Muscle layer of colon (tissue), 2 donors: ENCODE measurements around the gene GRIA4.

Experiments
- H3K27ac ChIP-seq: one replicate; pipeline ENCODE4 v1.7.0; 2013; ENCODE audit warnings: low read depth, mild to moderate bottlenecking, low read length, moderate library complexity
- H3K27me3 ChIP-seq, 2 donors: one replicate each; pipeline ENCODE4 v1.7.0; 2013; ENCODE audit warnings: low read length in 2 of 2, mild to moderate bottlenecking in 2 of 2; ENCODE audit not compliant: insufficient read depth in 2 of 2, control insufficient read depth in 1 of 2
- H3K36me3 ChIP-seq: one replicate; pipeline ENCODE4 v1.7.0; 2013; ENCODE audit warnings: mild to moderate bottlenecking, low read length; ENCODE audit not compliant: insufficient read depth
- H3K4me1 ChIP-seq: one replicate; pipeline ENCODE4 v1.7.0; 2013; ENCODE audit warnings: mild to moderate bottlenecking, low read length; ENCODE audit not compliant: insufficient read depth
- H3K4me3 ChIP-seq, 2 donors: one replicate each; pipeline ENCODE4 v1.7.0; 2013; ENCODE audit warnings: low read length in 2 of 2, low read depth in 1 of 2, mild to moderate bottlenecking in 1 of 2, moderate library complexity in 1 of 2
- H3K9ac ChIP-seq: one replicate; pipeline ENCODE4 v1.7.0; 2013; ENCODE audit warnings: low read length
- H3K9me3 ChIP-seq: one replicate; pipeline ENCODE4 v1.7.0; 2013; ENCODE audit warnings: mild to moderate bottlenecking, low read length
- donor health status: abdominal sarcoma.
- donor health status: Adenocarcinoma of cecum.

Gene GRIA4

DNA sequence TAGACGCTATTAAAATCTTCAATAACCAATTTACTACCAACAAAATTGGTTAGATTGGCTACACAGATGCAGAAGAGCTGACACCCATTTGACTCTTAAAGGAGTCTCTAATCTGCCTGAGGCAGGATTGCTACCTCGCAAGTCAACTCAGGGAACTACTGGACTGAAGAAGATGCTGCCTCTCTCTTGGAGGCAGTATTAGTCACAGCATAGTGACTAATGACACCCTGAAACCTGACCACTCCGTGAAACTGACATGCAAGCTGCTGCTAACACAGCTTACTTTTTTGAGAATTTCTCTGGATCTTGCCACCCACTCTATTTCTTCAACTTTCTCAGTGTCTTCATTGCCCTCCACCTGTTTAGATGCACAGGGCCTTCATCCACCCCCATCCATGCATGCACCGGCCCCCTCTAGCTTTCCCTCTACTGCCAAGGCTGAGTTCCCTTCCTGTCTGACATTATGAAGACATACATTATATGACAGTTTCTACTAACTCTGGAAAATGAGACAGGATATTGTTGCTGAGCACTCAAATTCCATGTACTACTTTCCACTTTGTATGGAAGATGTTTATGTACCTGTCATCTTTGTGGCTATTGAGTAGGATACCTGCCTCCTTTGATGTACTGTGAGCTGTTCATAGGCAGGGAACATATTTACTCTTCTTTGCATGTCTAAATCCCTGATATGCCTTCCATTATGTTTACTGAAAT lies 229.0 kb downstream of the GRIA4 start:
- H3K27ac ChIP-seq = no peak overlapping the region
- H3K9me3 ChIP-seq = no peaks in the 10 kb centered on the region
- no peaks in the 10 kb centered on the region for H3K27me3 ChIP-seq
- H3K4me1 ChIP-seq = no peaks in the 10 kb centered on the region
- no peak overlapping the region for H3K4me3 ChIP-seq
- no peaks in the 10 kb centered on the region for H3K36me3 ChIP-seq
- no peak overlapping the region for H3K9ac ChIP-seq

DNA sequence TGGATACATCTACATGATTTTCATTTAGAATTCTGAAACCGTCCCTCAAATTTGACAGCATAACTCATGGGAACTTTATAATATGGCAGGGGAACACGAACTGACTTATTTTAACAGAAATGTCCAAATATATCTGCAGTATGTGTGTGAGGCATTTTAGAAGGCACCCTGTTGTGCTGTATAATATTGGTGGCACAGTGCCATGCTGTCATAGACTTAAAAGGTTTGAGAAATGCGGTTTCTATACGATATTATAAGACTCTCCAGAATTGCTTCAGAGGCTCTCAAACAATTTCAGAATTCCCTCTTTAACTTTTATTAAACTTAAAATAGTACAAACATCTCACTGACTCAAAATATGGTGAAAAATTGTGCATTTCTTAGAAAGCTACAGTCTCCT lies 230.5 kb downstream of the GRIA4 start:
- no peak overlapping the region for H3K4me3 ChIP-seq
- no peaks in the 10 kb centered on the region for H3K27me3 ChIP-seq
- no peak overlapping the region for H3K27ac ChIP-seq
- H3K36me3 ChIP-seq = no peaks in the 10 kb centered on the region
- no peaks in the 10 kb centered on the region for H3K4me1 ChIP-seq
- H3K9me3 ChIP-seq = no peaks in the 10 kb centered on the region
- H3K9ac ChIP-seq = no peak overlapping the region

DNA sequence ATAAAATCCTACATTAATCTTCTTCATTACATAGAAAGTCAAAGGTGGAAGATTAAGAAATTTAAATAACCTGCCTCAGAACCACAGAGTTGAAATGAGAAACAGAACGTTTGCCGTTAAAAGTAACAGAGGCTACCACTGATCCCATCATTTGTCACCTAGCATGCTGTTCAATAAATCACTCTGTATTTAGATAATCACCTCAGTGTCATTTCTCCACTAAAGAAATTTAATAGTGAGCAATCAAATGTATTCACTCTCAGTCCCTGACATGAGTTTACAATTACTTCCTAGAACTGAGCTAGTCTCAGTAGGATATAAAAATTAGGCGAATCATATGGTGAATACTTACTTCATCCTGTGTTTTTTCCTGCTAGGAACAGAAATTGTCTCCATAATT lies 242.5 kb downstream of the GRIA4 start:
- H3K9ac ChIP-seq = no peak overlapping the region
- H3K27ac ChIP-seq = no peak overlapping the region
- no peaks in the 10 kb centered on the region for H3K36me3 ChIP-seq
- no peaks in the 10 kb centered on the region for H3K9me3 ChIP-seq
- no peak overlapping the region for H3K4me3 ChIP-seq
- no peaks in the 10 kb centered on the region for H3K27me3 ChIP-seq
- no peaks in the 10 kb centered on the region for H3K4me1 ChIP-seq

DNA sequence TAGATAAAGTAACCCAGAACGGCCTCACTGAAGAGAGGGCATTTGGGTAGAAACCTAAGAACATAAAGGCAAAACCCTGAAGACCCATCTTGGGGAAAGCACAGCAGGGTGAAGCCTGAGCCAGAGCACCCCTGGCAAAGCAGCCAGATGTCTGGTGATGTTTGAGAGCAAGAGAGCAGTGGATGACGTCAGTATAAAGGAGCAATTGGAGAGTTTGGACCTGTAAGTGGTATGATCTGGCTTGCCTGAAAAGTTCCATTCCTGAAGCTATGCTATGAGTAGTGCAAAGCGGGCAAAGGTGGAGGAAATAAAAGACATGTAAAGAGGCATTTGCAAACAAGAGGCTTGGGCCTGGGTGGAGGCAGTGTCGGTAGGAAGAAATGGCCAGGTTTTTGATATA lies 244.4 kb downstream of the GRIA4 start:
- H3K9me3 ChIP-seq = no peaks in the 10 kb centered on the region
- H3K27ac ChIP-seq = no peak overlapping the region
- H3K27me3 ChIP-seq = no peaks in the 10 kb centered on the region
- H3K9ac ChIP-seq = no peak overlapping the region
- H3K4me3 ChIP-seq = no peak overlapping the region
- H3K4me1 ChIP-seq = no peaks in the 10 kb centered on the region
- no peaks in the 10 kb centered on the region for H3K36me3 ChIP-seq

DNA sequence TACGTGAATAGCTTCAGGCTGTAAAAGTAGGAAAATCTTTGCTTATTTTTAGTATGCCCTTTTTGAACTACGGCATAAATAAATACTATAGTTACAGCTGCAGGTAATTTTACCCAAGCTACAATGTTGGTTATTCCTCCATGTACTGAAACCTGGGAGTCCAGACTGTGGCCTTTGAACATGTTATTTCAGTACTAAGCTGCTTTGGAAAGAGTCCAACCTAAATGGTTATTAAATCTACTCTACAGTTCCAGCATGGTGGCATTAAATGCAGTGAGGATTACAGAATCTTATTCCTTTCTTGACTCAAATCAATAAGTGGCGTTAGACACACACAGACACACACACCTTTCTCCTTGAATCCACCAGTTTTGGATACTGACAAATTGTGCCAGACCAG lies 247.1 kb downstream of the GRIA4 start:
- Histone ChIP-seq H3K36me3 (no peaks in the 10 kb centered on the region), H3K4me1 (no peaks in the 10 kb centered on the region), H3K9ac (no peak overlapping the region), H3K9me3 (no peaks in the 10 kb centered on the region), H3K4me3 (no peak overlapping the region), H3K27ac (no peak overlapping the region), H3K27me3 (no peaks in the 10 kb centered on the region)

DNA sequence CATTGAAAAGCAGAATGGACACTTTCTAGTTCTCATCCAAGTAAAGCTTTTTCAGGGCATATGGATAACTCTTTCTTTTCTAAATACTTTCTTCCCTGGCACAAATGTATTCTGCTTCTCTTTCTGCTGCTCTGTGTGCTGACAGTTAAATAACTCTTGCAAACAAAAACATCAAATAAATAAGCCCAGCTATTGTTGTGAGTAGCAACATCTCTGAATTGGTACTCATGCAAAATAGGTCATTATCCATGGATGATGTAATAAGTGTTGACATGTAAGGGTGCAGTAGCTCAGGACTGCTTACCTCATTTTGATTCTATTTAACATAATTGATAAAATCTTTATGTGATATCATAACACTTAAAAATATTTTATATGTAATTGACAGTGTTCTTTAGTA lies 247.9 kb downstream of the GRIA4 start:
- no peaks in the 10 kb centered on the region for H3K36me3 ChIP-seq
- no peak overlapping the region for H3K4me3 ChIP-seq
- no peaks in the 10 kb centered on the region for H3K27me3 ChIP-seq
- no peak overlapping the region for H3K9ac ChIP-seq
- no peaks in the 10 kb centered on the region for H3K9me3 ChIP-seq
- no peaks in the 10 kb centered on the region for H3K4me1 ChIP-seq
- H3K27ac ChIP-seq = no peak overlapping the region

DNA sequence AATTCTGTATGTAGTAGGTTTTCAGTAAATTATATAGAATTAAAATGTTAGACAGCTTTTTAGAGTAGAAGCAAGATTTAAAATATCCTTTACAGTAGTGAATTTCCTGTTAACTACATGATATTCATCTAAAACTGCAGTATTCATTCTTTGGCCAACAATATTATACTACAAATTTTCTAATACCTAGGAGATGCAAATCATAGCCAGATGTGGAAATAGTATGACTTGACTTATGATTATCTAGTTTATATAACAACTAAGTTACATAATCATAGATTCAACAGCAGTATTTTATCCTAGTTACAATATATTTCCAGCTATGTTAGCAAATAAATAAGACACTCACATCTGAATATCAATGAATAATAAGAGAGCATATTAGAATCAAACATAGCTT lies 249.0 kb downstream of the GRIA4 start:
- H3K27ac ChIP-seq = no peak overlapping the region
- H3K9me3 ChIP-seq = no peaks in the 10 kb centered on the region
- H3K4me1 ChIP-seq = no peaks in the 10 kb centered on the region

DNA sequence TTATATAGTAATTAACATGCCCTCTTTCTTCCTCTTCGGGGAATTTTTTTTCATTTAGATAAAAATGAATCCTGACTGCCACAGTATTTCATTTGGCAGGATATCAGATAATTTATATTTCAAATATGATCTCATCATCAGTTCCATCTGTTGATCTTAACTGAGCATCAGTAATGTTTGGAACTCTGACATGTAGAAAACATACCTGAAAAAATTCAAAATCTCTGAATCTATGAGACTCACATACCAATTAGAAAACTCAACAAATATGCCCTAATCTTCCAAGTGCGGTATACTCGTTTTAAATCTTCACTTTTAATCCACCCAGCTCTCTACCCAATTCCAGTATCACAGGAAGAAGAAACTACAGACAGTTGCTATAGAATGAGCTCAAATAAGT lies 250.2 kb downstream of the GRIA4 start:
- Histone ChIP-seq H3K4me1 (no peaks in the 10 kb centered on the region), H3K36me3 (no peaks in the 10 kb centered on the region), H3K27me3 (no peaks in the 10 kb centered on the region), H3K9ac (no peak overlapping the region), H3K4me3 (no peak overlapping the region), H3K27ac (no peak overlapping the region), H3K9me3 (no peaks in the 10 kb centered on the region)

More for the DNA sequence above, 249.0 kb downstream of the GRIA4 start:
- no peak overlapping the region for H3K4me3 ChIP-seq
- no peaks in the 10 kb centered on the region for H3K27me3 ChIP-seq
- H3K9ac ChIP-seq = no peak overlapping the region
- H3K36me3 ChIP-seq = no peaks in the 10 kb centered on the region

DNA sequence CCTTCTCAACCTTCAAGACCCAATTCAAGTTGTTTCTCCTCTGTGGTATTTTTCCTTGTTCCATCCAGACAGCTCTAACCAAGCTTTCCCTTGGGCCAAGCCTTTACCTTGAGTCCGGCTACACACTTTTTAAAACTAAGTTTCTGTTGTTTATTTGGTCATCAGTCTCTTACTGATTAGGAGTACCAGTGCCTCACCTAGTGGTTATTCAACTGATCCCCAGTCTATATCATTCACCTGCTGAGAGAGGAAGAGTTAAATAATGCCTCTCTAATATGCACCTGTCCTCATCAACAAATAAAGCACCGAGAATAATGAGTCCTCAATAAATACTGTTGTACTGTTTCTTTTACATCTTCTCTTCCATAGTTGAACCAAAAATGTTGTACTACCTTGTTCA lies 251.4 kb downstream of the GRIA4 start:
- Histone ChIP-seq H3K9ac (no peak overlapping the region), H3K4me3 (no peak overlapping the region), H3K27me3 (no peaks in the 10 kb centered on the region), H3K9me3 (no peaks in the 10 kb centered on the region), H3K4me1 (no peaks in the 10 kb centered on the region), H3K36me3 (no peaks in the 10 kb centered on the region), H3K27ac (no peak overlapping the region)

DNA sequence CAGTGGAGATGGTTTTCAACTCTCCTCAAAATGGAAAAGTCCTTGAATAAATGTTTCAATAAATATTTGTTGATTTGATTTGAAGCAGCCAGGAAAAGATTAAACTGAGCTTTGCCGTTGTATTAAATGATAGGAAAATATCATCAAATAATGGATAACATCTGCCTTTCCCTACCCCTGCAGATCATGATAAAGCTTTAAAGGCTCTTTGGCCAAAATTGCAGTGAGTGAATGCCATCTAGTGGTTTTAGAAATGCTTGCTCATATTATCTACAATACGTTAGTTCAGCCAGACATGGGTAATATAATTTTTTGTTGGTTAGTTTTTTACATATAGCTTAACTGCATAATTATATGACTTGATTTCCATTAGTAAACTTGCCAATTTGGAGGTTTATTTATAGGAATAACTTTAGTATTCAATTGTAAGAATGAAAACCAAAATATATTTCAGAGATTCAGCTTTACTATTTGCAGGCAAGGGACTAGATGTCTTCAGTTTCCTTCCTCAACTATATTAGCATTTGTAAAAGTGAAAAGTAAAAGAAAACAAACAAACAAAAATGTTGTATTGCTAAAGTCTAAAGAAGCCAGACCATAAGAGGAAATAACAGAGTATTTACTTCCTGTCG lies 253.0 kb downstream of the GRIA4 start:
- H3K4me1 ChIP-seq = no peaks in the 10 kb centered on the region

DNA sequence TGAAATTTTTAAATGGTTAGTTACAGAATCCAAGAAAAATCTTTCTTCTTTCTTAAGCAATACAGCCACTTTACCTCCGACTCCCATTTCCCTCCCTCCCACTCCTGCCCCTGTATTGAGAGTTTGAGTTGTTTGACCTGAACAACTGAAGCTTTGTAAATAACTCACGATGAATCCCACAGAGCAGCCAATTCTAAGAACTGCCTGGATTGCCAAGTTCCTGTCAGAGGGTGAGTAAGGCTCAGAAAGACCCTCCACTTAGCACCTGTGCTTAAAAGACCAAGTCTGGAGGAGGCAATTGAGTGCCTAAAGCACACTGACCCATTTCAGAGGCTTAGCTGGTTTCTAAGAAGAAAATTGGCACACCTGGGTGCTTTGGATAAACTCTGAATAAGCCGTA lies 253.7 kb downstream of the GRIA4 start:
- H3K4me3 ChIP-seq = no peak overlapping the region
- H3K36me3 ChIP-seq = no peaks in the 10 kb centered on the region
- H3K4me1 ChIP-seq = no peaks in the 10 kb centered on the region
- no peak overlapping the region for H3K27ac ChIP-seq
- H3K9me3 ChIP-seq = no peaks in the 10 kb centered on the region
- no peak overlapping the region for H3K9ac ChIP-seq
- no peaks in the 10 kb centered on the region for H3K27me3 ChIP-seq

More for the DNA sequence above, 253.0 kb downstream of the GRIA4 start:
- H3K9me3 ChIP-seq = no peaks in the 10 kb centered on the region
- no peaks in the 10 kb centered on the region for H3K27me3 ChIP-seq
- no peak overlapping the region for H3K9ac ChIP-seq
- H3K36me3 ChIP-seq = no peaks in the 10 kb centered on the region
- H3K4me3 ChIP-seq = no peak overlapping the region
- no peak overlapping the region for H3K27ac ChIP-seq

DNA sequence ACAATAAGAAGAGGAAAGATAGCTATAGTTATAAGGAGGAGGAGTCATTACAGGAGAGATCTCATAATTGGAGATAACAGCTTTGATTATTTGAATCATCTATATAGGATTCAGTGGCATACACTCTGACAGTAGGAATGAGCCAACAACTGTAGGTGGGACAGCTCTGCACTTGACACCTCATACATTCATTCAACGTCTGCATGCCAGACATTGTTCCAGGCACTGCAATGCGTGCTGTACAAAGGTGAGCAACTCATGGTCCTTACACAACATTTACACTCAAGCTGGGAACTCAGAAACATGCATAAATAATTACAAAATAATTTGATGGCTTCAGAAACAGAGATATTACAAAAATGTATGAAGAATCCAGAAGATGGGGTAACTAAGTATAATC lies 257.9 kb downstream of the GRIA4 start:
- Histone ChIP-seq H3K4me1 (no peaks in the 10 kb centered on the region), H3K9ac (no peak overlapping the region), H3K36me3 (no peaks in the 10 kb centered on the region), H3K27ac (no peak overlapping the region), H3K9me3 (no peaks in the 10 kb centered on the region), H3K4me3 (no peak overlapping the region), H3K27me3 (no peaks in the 10 kb centered on the region)
